Endodermal cell (in vitro differentiated cells): ENCODE results near the gene BST1. TPM values are rescaled to one million over a fixed set of nuclear protein-coding genes. Genes with fewer than 3 reads are reported as not detected.

Experiments
- DNase-seq: peaks from one replicate; pipeline ENCODE4 v3.0.0-alpha.2; 2017
- H3K27ac ChIP-seq: 2 replicates; pipeline ENCODE4 v1.5.1; 2013; ENCODE audit warnings: mild to moderate bottlenecking, low read depth, low read length, moderate library complexity
- H3K27me3 ChIP-seq: 2 replicates; pipeline ENCODE4 v1.6.1; 2013; ENCODE audit warnings: mild to moderate bottlenecking, low read length, moderate library complexity; ENCODE audit not compliant: insufficient read depth, control insufficient read depth, poor library complexity, severe bottlenecking
- H3K36me3 ChIP-seq: 2 replicates; pipeline ENCODE4 v1.7.0; 2013; ENCODE audit warnings: mild to moderate bottlenecking, low read length, moderate library complexity; ENCODE audit not compliant: control insufficient read depth, insufficient read depth
- H3K4me1 ChIP-seq: one replicate; pipeline ENCODE4 v1.7.0; 2013; ENCODE audit warnings: low read length; ENCODE audit not compliant: control insufficient read depth, insufficient read depth
- H3K4me3 ChIP-seq: 2 replicates; pipeline ENCODE4 v1.5.1; 2013; ENCODE audit warnings: mild to moderate bottlenecking, low read length, moderate library complexity
- H3K9ac ChIP-seq: 2 replicates; pipeline ENCODE4 v1.6.1; 2013; ENCODE audit warnings: mild to moderate bottlenecking, low read length, moderate library complexity; ENCODE audit not compliant: poor library complexity, severe bottlenecking; ENCODE audit errors: extremely low read depth
- H3K9me3 ChIP-seq: 2 replicates; pipeline ENCODE4 v1.6.1; 2013; ENCODE audit warnings: mild to moderate bottlenecking, low read length, moderate library complexity; ENCODE audit not compliant: control insufficient read depth
- H3K27ac Mint-ChIP-seq: 2 replicates; pipeline ENCODE4 v1.8.0; 2020; ENCODE audit warnings: mixed read lengths
- H3K27me3 Mint-ChIP-seq: 2 replicates; pipeline ENCODE4 v1.8.0; 2021; ENCODE audit warnings: mild to moderate bottlenecking, mixed read lengths; ENCODE audit not compliant: insufficient read depth
- H3K36me3 Mint-ChIP-seq: 2 replicates; pipeline ENCODE4 v1.8.0; 2020; ENCODE audit warnings: low read depth, mixed read lengths
- H3K4me1 Mint-ChIP-seq: 2 replicates; pipeline ENCODE4 v1.8.0; 2020; ENCODE audit warnings: mixed read lengths
- H3K4me3 Mint-ChIP-seq: 2 replicates; pipeline ENCODE4 v1.8.0; 2020; ENCODE audit warnings: mild to moderate bottlenecking, moderate library complexity, mixed read lengths
- H3K9me3 Mint-ChIP-seq: 2 replicates; pipeline ENCODE4 v1.8.0; 2020; ENCODE audit warnings: mild to moderate bottlenecking, mixed read lengths
- WGBS, 2 experiments: methylation state at CpG; one replicate each; pipeline versions ENCODE4 v1.1.5 to v1.1.7; 2013; ENCODE audit warnings: missing lambda C conversion rate in 2 of 2, mixed read lengths in 1 of 2; ENCODE audit not compliant: insufficient coverage in 1 of 2, insufficient read length in 1 of 2; 5-methylcytosine and 5-hydroxymethylcytosine counted together
- total RNA-seq, 2 donors: library from RNA; stranded (reverse); fragmentation: NEBNext Ultra II Directional in 1 of 2; extraction: Animal tissue kit (Norgen Biotek cat#: 25700) in 1 of 2; gene quantifications; 2 replicates in 1 of 2; 3 replicates in 1 of 2; pipeline ENCODE4 v1.2.1, GENCODE V29; 2021
- TF ChIP-seq, protein P1 (sequence below): fragments of 200-600 bp; sonication (generic); conservative IDR thresholded peaks from 2 replicates; pipeline ENCODE4 v1.5.0; 2021; ENCODE audit warnings: antibody characterized with exemption, mild to moderate bottlenecking

BST1 gene
- total RNA-seq, 2 donors from 2014 or later: 0.44 to 0.53 TPM

DNA sequence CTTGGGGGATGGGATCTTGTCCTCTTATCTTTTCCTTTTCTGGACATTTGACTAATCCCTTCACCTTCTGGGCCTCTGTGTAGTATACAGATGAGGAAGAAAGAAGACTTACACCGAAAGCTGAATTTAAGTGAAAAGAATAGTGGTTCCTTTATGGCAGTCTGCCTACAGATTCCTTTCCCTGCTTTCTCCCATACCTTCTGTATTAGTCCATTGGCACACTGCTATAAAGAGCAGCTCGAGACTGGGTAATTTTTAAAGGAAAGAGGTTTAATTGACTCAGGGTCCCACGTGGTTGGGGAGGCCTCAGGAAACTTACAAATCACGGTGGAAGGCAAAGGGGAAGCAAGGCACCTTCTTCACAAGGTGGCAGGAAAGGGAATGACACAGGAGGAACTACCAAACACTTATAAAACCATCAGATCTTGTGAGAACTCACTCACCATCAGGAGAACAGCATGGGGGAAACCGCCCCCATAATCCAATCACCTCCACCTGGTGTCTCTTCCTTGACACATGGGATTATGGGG, 41.2 kb downstream of the BST1 start:
- H3K4me3 Mint-ChIP-seq: no peak overlapping the region
- Histone ChIP-seq H3K36me3 (no peaks in the 10 kb centered on the region), H3K4me3 (no peak overlapping the region), H3K27me3 (no peaks in the 10 kb centered on the region), H3K27ac (no peak overlapping the region), H3K9me3 (peaks cover 20% of the 10 kb centered on the region), H3K4me1 (no peaks in the 10 kb centered on the region), H3K9ac (no peak overlapping the region)
- TF ChIP-seq, protein P1, sequence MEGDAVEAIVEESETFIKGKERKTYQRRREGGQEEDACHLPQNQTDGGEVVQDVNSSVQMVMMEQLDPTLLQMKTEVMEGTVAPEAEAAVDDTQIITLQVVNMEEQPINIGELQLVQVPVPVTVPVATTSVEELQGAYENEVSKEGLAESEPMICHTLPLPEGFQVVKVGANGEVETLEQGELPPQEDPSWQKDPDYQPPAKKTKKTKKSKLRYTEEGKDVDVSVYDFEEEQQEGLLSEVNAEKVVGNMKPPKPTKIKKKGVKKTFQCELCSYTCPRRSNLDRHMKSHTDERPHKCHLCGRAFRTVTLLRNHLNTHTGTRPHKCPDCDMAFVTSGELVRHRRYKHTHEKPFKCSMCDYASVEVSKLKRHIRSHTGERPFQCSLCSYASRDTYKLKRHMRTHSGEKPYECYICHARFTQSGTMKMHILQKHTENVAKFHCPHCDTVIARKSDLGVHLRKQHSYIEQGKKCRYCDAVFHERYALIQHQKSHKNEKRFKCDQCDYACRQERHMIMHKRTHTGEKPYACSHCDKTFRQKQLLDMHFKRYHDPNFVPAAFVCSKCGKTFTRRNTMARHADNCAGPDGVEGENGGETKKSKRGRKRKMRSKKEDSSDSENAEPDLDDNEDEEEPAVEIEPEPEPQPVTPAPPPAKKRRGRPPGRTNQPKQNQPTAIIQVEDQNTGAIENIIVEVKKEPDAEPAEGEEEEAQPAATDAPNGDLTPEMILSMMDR: no peak
- no peaks in the 10 kb centered on the region for H3K27me3 Mint-ChIP-seq
- H3K9me3 Mint-ChIP-seq: peaks cover 13% of the 10 kb centered on the region
- no peaks in the 10 kb centered on the region for H3K36me3 Mint-ChIP-seq
- no peak overlapping the region for H3K27ac Mint-ChIP-seq
- H3K4me1 Mint-ChIP-seq: peaks cover 10% of the 10 kb centered on the region
- DNase-seq: no peak
- WGBS, 2 experiments: 71 to 83% methylated on average over 1 to 5 of the region's 5 CpGs

DNA sequence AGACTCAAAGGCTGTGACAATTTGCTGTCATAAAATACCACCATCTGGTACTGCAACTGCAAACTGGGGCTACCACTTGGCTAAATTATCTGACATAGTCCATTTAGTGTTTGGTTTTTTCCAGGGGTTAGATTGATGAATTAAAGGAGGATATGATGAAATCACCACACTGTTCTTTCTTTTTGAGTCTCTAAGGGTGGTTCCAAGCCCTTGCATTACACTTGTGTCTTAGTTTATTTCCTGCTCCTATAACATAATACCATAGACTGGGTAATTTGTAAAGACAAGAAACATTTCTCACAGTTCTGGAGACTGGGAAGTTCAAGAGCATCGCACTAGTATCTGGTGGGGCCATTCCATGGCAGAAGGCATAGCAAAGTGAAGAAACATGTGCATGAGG, 43.2 kb downstream of the BST1 start:
- Mint-ChIP-seq H3K27ac (no peak overlapping the region), H3K27me3 (no peaks in the 10 kb centered on the region), H3K9me3 (peaks cover 12% of the 10 kb centered on the region), H3K4me1 (peaks cover 10% of the 10 kb centered on the region), H3K4me3 (no peak overlapping the region), H3K36me3 (no peaks in the 10 kb centered on the region)
- no peak for DNase-seq
- 89 to 92% methylated on average over 1 of the region's 1 CpG for WGBS, 2 experiments
- H3K27me3 ChIP-seq: no peaks in the 10 kb centered on the region
- H3K9ac ChIP-seq: no peak overlapping the region
- H3K27ac ChIP-seq: no peak overlapping the region
- no peaks in the 10 kb centered on the region for H3K36me3 ChIP-seq
- TF ChIP-seq, protein P1: no peak
- H3K4me3 ChIP-seq: no peak overlapping the region
- no peaks in the 10 kb centered on the region for H3K4me1 ChIP-seq
- H3K9me3 ChIP-seq: peaks cover 20% of the 10 kb centered on the region

DNA sequence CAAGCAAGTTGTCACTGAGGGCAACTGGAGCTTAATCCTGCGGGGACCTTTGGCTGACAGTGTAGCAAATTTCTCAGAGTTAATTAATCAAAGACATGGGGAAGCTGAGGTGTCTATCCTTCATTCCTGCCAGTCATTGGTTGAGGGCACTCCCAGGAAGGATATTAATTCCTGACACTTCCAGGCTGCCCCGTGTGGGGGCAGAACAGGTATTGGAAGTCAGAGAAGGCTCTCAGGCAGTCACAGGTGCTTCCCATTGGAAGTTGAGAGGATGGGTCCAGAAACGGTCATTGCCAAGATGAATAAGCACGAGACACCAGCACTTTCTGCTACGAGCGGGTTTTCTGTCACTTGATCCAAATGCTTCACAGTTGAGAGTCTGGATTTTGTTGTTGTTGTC, 46.1 kb downstream of the BST1 start:
- peak; percentile 56 for DNase-seq
- Mint-ChIP-seq H3K36me3 (no peaks in the 10 kb centered on the region), H3K4me3 (no peak overlapping the region), H3K27me3 (no peaks in the 10 kb centered on the region), H3K27ac (no peak overlapping the region), H3K9me3 (peaks cover 2% of the 10 kb centered on the region), H3K4me1 (peaks cover 4% of the 10 kb centered on the region)
- H3K36me3 ChIP-seq: no peaks in the 10 kb centered on the region
- WGBS, 2 experiments: 80 to 90% methylated on average over 6 of the region's 6 CpGs
- H3K9ac ChIP-seq: no peak overlapping the region
- TF ChIP-seq, protein P1: peak; percentile 40
- H3K4me1 ChIP-seq: no peaks in the 10 kb centered on the region
- no peak overlapping the region for H3K27ac ChIP-seq
- no peak overlapping the region for H3K4me3 ChIP-seq
- no peaks in the 10 kb centered on the region for H3K27me3 ChIP-seq
- peaks cover 7% of the 10 kb centered on the region for H3K9me3 ChIP-seq
